ENCODE results near the gene AP3D1. TPM values are rescaled to one million over a fixed set of nuclear protein-coding genes. Genes with fewer than 3 reads are reported as not detected.

The AP3D1 gene
- total RNA-seq, 1 experiment from 2014 or later, result 69.3 TPM

- DNase-seq (ENCODE audit: low read depth), result peak; percentile 64
- in situ Hi-C loops (cut with HindIII; ENCODE audit: low pct_unique_long_range_greater_than_20kb, low sequenced_read_pairs), result no loop called here
Observed at GRCh38 chr19:2166741-2167738, 15.7 kb upstream of the AP3D1 start.

- no peak for DNase-seq (ENCODE audit: low read depth)
Observed at GRCh38 chr19:2164020-2164998, 12.9 kb upstream of the AP3D1 start.

DNA sequence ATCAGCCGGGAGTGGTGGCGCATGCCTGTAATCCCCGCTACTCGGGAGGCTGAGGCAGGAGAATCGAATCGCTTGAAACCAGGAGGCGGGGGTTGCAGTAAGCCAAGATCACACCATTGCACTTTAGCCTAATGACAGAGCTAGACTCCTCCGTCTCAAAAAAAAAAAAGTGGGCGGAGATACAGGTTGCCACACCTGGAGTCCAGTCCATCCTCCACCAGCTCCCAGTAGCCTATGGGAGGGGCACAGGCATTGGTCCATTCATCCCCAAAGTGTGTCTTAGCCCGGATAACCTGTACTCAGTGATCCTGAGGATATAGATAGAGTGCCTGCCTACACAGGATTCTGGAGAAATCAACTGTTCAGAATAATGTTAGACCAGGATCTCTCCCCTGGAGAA is 9.0 kb upstream of the AP3D1 start:
- in situ Hi-C loops (cut with HindIII; ENCODE audit: low pct_unique_long_range_greater_than_20kb, low sequenced_read_pairs), result no loop called here
- no peak for DNase-seq (ENCODE audit: low read depth)

More at GRCh38 chr19:2164020-2164998, 12.9 kb upstream of the AP3D1 start:
- in situ Hi-C loops (cut with HindIII; ENCODE audit: low pct_unique_long_range_greater_than_20kb, low sequenced_read_pairs), result no loop called here

- no peak for DNase-seq (ENCODE audit: low read depth)
- in situ Hi-C loops (cut with HindIII; ENCODE audit: low pct_unique_long_range_greater_than_20kb, low sequenced_read_pairs), result no loop called here
Observed at GRCh38 chr19:2157452-2157851, 6.1 kb upstream of the AP3D1 start.

GRCh38 chr19:2154587-2155075 is 3.3 kb upstream of the AP3D1 start:
- in situ Hi-C loops (cut with HindIII; ENCODE audit: low pct_unique_long_range_greater_than_20kb, low sequenced_read_pairs), result no loop called here
- no peak for DNase-seq (ENCODE audit: low read depth)

DNA sequence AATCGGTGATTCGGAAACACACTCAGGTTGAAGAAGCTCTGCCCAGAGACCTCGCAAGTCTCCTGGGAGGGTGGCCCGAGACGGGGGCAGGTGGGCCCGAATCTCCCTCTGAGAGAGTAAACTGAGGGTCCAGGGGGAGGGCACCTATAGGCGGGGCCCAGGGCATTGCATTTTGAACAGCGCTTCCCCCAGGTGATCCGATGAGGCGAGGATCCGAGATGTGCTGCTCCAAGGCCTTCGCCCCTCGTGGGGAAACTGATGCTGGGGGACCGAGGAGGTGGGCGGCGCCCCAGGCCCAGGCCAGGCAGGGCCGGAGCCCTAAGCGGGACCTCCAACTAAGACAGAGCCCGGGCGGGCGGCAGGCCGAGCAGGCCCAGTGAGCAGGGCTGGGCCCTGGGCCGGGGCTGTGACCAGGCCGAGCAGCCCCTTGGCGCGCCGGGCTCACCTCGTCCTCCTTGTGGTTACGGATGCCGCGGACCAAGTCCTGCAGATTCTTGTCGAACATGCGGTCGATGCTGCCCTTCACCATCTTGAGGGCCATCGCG is 500 bp downstream of the AP3D1 start:
- DNase-seq (ENCODE audit: low read depth), result no peak
- in situ Hi-C loops (cut with HindIII; ENCODE audit: low pct_unique_long_range_greater_than_20kb, low sequenced_read_pairs), result no loop called here

DNA sequence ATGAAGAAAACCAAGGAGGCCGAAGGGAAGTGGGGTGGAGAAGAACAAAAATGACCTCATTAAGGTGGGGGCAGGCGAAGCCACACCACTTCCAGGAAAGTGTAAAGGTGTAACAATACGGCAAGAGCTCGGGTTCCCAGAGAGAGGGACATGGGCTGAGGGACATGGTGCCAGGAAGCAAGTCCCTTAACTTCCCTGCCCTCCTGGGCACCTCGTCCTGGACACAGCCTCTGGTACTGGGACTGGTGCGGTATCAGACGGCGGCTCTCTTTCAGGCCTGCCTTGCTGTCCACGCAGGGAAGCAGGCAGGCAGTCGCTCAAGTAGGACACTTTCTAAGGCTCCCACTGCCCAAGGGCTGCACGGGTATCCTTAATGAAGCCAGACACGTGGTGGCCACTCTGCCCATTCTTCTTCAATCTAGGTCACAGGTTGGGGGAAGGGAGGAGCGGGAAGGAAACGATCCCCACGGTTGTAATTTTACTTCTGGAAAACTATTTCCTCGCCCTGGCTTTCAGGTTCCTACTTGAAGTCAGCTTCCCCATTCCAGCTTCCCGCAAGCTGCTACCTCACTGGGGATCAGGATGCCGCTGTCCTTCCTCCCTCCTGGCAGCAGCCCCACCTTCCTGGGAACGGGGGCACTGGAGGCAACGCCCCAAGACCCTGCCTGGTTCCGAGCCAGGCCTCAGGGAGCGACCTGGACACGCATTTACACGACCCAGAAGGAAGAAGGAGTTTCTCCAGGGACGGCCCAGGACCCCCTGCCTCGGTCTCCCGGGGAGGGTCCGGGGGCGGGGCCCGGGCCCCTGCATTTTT is 1.2 kb downstream of the AP3D1 start:
- in situ Hi-C loops (cut with HindIII; ENCODE audit: low pct_unique_long_range_greater_than_20kb, low sequenced_read_pairs), result no loop called here
- no peak for DNase-seq (ENCODE audit: low read depth)

DNA sequence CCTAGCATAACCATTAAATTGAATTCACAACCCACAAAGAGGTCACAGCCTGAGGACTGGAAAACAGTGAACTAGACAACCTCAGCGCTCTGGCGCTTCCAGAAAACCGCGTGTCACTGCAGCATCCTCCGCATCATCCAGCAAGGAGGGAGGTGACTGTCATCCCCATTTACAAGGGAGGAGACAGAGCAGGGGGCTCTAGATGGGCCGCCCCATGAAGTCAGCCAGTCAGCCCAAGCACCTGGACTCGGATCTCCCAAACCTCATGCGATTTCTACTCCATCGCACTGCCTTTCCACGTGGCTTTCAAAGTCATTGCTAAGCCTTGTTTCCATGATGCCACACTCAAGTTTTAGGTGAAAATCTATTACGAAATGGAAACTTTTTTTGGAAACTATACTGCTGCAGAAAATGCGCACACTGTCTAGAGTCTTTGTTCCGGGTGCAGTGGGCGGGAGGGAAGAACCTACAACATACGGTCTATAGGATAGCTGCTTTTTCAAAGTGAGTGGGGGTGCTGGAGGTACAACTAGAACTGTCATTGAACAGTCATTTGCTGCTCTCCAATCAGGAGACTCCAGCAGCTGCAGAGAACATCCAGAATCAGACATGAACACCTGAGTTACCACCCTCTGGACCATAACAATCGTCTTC is 2.8 kb downstream of the AP3D1 start:
- in situ Hi-C loops (cut with HindIII; ENCODE audit: low pct_unique_long_range_greater_than_20kb, low sequenced_read_pairs), result no loop called here

DNA sequence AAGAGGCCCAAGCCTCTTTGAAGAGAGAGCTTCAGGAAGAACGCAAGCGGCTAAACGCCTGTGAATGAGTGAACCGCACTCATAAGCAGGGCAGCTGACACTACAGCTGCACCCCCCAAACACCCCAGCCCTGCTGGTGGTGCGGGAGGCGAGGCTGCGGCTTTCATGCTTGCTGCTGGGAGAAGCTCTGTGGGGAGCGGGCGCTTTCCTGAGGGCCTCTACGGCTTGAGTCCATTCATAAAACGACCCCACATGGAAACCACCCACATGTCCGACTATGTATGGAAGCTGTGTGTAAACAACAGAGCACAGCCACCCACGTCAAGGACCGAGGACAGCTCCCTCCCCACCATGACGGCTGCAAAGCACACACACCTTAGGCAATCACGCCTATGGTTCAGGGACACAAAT is 5.5 kb downstream of the AP3D1 start:
- in situ Hi-C loops (cut with HindIII; ENCODE audit: low pct_unique_long_range_greater_than_20kb, low sequenced_read_pairs), result no loop called here
- DNase-seq (ENCODE audit: low read depth), result no peak

More for the DNA sequence above, 2.8 kb downstream of the AP3D1 start:
- no peak for DNase-seq (ENCODE audit: low read depth)

DNA sequence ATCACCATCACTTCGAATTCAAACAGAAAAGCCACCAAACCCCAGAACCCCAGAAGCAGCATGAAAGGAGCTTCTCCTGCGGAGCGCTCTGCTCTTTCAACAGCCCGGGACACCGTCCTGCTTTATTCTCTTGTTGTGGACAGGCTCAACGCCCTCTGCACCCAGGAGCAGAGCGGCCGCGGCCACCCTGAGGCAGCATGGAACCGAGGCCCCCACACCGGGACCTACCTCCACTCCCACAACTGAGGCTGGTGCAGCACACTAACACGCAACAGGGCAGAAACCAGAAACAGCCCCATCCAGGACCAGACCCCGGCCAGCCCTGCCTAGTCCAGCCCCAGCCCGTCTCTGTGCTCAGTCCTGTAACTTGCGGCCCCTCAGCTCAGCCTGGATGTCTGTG is 7.2 kb downstream of the AP3D1 start:
- in situ Hi-C loops (cut with HindIII; ENCODE audit: low pct_unique_long_range_greater_than_20kb, low sequenced_read_pairs), result no loop called here
- no peak for DNase-seq (ENCODE audit: low read depth)

DNA sequence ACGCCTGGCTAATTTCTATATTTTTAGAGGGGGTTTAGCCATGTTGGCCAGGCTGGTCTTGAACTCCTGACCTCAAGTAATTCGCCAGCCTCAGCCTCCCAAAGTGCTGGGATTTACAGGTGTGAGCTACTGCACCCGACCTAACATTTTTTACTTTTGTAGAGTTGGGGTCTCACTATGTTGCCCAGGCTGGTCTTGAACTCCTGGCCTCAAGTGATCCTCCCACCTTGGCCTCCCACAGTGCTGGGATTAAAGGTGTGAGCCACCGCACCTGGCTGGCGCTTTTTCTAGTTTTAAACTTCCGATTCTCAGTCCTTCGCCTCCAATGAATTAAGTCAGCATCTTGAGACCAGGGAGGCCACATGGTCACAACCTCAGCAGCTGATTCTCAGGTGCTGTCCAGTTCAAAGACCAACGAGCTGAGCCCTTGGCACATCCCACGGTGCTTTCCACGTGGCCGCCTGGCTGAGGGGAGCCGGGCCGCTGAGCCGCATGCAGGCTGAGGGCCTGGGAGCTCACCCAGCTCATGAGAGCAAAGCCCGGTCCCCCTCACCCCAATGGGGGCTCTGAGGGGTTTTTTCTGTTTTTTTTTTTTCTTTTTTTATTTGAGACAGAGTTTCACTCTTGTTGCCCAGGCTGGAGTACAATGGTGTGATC is 9.1 kb downstream of the AP3D1 start:
- DNase-seq (ENCODE audit: low read depth), result no peak
- in situ Hi-C loops (cut with HindIII; ENCODE audit: low pct_unique_long_range_greater_than_20kb, low sequenced_read_pairs), result no loop called here

- in situ Hi-C loops (cut with HindIII; ENCODE audit: low pct_unique_long_range_greater_than_20kb, low sequenced_read_pairs), result no loop called here
- no peak for DNase-seq (ENCODE audit: low read depth)
Observed at GRCh38 chr19:2140138-2140569, 11.2 kb downstream of the AP3D1 start.

- no peak for DNase-seq (ENCODE audit: low read depth)
- in situ Hi-C loops (cut with HindIII; ENCODE audit: low pct_unique_long_range_greater_than_20kb, low sequenced_read_pairs), result no loop called here
Observed at GRCh38 chr19:2139385-2140137, 11.8 kb downstream of the AP3D1 start.

DNA sequence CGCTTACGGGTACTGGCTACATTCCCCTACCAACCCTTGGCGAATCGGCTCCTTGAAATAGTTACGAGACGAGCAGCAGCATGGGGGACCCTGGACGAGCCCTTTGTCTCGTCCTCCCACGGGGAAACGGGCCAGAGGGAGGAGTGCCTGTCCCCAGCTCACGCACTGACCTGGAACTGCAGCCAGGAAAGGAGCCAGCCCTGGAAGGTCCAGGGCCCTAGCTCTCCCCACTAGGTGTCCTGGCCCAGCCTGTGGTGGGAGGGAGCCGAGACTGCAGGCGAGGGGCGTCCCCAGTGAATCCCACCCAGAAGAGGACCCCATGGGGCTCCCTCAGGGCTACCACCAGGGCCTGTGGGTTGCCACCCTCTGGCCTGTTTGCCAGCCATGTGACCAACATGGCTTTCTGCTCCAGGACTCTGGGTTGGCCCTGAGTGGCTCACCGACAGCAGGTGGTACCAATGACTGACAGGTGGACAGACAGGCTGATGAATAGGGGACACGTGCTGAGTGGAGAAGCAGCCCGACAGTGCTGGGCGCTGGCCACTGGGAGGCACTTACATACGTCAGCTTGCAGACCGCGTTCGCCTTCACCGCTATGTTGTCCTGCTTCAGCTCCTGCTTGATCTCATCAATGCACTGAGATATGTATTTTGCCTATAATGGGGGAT is 13.2 kb downstream of the AP3D1 start:
- DNase-seq (ENCODE audit: low read depth), result no peak
- in situ Hi-C loops (cut with HindIII; ENCODE audit: low pct_unique_long_range_greater_than_20kb, low sequenced_read_pairs), result no loop called here

GRCh38 chr19:2136796-2137195 is 14.6 kb downstream of the AP3D1 start:
- in situ Hi-C loops (cut with HindIII; ENCODE audit: low pct_unique_long_range_greater_than_20kb, low sequenced_read_pairs), result no loop called here
- DNase-seq (ENCODE audit: low read depth), result no peak
